Kasumi-1 (cell line): ENCODE data around the gene EYS.
A peak's percentile ranks its signal among the peaks of the same experiment; 100 is the strongest.

Experiments
- DNase-seq, 2 experiments: peaks; one replicate each; lab custom pipeline; 2025; lab: John Stamatoyannopoulos, UW

Gene EYS

DNA sequence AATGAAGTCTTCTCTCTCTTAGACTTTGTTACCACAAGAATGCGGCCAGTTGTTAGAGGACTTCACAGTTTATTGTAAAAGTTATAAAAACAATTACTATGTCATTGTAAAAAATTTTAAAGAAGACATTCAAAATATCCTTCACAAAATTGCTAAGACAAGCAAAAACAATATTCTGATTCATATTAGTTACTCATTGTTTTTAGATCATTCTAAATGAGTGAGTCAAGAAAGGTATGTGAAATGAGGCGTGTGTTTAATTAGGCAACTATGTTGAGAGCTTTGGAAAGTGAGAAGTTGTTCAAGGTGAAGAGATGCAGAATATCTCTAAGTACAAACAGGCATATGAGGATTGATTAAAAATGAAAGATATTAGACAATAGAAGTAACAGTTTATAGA, 875.3 kb downstream of the EYS start:
- DNase-seq = no peak

DNA sequence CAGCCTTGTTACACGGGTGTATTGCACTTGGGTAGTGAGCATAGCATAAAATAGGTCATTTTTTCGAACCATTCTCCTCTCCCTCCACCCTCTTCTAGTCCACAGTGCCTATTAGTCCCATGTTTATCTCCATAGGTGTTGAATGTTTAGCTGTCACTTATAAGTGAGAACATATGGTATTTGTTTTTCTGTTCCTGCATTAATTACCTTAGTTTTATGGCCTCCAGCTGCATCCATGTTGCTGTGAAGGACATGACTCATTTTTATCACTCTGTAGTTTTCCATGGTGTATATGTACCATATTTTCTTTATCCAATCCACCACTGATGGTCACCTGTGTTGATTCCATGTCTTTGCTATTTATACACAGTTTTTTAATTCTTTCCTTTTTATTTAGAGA, 889.5 kb downstream of the EYS start:
- no peak for DNase-seq

DNA sequence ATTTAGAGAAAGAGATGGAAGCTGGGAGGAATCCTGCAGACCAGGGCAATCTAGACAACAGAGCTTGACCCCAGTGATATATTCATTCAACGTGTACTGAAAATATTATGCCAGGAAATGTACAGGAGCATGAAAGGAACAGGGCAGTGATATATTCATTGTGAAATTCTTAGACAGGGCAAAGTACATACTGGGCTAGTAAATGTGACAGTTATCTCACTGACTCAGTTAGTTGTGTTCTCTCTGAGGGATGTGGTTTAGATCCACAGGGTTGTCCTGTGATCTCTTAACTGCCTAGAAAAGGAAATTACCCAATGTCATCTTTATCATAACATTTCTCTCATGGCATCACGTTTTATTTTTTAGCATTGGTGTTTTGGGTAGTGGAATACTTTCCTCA, 891.3 kb downstream of the EYS start:
- DNase-seq = peak; percentile 54 to 73

DNA sequence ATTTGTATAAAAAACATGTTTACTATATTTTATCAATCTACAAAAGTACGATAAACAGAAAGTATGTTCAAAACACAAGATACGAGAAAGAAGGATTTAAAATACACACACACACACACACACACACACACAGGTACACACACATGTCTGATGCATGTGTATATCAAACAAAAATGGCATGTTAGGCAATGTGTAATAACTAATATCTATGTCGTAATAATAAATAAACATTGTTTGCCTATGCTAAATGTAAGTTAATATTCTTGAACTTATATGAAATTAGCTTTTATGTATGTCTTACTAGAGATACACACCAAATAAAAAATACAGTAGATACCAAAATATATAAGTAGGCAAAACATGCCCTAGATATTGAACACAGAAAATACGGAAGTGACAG, 894.9 kb downstream of the EYS start:
- DNase-seq = no peak

DNA sequence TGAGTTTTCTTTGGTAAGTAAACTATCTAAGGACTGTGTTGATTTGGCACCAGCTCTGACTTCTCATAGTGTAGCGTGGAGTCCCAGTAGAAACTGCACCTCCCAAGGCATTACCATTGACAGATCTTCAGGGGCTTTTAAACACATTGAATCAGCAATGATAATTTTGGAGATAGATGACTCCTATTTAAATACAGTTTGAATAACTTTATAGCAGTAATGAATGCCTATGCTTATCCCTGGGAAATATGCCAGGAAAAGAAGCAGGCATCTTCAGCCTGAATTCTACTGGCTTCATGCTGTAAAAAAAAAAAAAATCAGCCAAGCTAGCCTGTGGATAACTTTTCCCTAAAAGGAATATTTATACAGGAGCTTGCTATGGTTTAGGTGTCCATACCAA, 895.9 kb downstream of the EYS start:
- no peak for DNase-seq

DNA sequence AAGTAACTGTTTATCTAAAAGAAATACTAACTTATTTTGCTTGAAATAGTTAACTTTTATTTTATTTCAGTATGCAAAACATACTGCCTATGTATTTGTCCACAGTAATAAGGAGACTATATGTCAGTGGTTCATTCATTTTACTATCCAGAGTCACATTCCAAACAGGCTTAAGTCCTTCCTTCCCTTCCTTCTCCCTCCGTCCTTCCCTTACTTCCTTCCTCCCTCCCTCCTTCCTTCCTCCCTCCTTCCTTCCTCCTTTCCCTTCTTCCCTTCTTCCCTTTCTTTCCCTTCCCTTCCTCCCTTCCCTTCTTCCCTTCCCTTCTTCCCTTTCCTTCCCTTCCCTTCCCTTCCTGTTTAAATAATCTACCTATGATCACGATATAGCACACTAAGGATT, 899.2 kb downstream of the EYS start:
- DNase-seq = no peak

DNA sequence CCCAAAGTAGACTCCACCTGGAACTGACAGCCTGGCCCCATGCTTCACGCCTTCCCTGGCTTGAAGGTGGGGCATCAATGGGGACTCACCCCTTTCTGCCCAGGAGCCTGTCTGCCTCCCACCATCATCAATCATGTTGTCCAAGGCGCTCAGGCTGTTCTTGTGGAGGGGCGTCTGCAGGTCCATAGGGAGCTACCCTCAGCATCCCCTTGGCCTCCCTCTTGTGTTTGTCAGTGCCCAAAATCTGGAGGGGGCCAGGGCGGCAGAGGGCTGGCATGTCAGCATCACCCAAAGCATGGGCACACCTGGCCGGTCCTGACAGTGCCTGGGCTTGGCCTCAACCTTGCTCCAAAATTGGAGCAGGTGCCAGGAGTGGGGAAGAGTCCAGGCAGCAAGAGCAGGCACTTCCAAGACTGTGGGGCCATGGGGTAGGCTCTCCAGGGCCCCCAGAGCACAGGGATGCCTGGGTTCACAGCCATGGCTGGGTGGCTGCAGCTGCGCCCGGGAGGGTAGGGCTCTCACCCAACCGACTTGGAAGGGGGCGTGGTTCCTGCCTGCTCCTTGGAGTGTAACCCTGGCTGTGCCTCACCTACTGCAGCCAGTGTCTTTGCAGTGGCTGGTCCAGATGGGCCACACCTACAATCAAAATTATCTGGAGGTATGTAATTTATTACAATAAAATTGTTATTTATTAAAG, 903.4 kb downstream of the EYS start:
- DNase-seq = no peak

DNA sequence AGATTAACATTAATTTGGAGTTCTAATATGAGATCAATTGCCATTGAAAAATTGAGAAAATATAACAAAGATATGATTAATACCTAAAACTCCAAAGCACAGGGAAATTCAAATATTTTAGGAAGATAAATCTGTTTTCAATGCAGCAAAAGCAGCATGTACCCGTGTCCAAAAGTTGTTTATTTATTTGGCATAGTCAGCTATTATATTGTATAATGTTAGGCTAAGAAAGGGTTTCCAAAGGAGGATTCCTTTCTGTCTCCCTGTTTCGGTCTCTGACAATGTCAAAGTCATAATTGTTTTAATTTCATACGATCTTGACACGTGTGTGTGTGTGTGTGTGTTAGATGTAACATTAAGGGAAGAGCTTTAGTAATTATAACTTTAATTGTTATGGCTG, 914.5 kb downstream of the EYS start:
- DNase-seq = no peak

DNA sequence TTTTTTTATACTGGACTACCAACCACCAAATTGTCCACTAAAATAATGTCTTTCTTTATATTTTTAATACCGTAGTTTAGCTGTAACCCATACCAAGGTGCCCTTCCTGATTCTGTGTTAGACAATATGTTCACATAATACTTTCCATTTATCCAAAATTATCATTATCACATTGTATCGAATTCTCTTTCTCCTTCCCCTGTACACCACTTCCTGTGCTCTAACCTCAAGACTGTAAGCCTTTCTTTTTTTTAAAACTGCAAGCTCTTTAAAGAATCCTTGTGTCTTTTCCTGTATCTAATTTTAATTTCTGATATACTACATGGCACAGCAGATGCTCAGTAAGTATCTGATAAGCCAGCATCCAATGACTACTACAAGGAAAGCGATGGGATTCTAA, 917.5 kb downstream of the EYS start:
- peak; percentile 30 to 53 for DNase-seq

DNA sequence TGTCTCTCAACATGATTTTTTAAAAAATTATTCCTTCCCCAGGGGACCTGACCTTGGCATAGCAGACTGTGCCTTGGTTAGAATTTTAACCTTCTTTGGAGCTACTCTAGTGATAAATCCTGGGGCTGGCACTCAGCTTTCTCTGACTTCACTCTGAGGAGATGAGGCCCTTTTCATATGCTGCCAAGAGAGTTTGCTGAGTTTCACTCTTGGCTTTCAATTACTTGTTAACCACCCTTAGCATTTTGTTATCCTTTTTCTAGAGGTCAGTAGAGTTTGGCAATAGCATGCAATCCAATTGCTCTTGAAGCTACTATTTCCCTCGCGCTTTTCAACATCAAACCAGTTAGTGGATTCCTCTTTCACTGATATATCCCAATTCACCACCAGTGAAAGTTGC, 920.3 kb downstream of the EYS start:
- DNase-seq = no peak

DNA sequence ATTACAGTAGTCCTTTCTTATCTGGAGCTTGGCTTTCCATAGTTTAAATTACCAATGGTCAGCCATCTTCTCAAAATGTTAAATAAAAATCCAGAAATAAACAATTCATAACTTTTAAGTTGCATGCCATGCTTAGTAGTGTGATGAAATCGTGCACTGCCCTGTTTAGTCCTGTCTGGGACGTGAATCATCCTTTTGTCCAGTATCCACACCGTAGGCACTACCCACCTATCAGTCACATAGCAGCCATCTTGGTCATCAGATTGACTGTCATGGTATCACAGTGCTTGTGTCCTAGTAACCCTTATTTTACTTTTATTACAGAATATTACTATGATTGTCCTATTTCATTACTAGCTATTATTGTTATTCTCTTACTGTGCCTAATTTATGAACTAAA, 924.1 kb downstream of the EYS start:
- DNase-seq = no peak

DNA sequence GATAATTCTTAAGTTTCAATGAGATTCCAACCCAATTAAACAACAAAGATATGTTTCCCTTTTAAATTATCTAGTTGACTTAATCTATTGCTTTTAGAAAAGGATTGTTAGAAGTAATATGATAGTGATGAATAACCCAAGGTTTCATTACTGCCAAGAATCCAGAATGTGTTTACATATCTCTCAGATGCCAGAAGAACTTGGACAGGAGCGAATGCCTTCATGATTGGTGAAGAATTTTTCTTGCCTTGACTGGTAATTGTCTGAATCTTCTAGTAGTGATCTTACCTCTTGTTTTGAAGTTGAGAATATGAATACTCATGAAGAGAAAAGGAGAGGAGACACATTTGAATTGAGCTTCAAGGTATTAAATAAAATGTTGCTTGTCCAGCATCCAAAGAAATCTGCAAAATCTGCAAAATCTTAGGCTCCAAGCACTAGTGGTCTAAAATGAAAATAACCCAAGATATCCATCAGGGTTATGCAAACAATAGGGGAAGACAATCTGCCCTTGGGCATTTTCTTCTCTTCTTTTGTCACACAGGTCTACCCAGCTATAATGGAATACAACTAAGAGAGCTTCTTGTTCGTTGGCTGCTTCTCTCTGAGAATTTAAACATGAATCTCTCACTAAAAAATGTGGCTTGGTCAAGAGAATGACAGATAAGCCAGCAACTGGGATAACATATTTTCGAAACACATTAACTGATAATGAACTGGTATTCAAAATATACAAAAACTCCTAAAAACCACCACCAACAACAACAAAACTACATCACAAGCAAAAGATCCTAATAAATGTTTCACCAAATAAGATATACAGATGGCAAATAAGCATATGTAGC, 928.9 kb downstream of the EYS start:
- no peak for DNase-seq

DNA sequence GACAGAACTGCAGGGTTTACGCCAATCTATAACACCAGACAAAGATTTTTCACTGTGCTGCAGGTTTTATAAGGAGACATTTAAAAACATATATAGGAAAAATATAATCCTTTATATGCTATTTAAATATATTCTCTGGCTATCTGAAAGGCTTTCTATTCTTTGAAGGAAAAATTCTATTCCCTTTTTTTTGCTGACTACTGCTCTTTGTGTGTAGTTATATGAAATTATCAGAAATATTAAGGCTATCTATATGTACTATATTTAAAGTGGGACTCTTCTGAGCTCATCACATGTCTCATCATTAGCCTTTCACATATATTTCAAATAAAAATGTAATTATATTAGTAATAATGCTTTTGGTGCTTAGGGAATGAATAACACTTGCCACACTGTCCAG, 930.7 kb downstream of the EYS start:
- DNase-seq = no peak

DNA sequence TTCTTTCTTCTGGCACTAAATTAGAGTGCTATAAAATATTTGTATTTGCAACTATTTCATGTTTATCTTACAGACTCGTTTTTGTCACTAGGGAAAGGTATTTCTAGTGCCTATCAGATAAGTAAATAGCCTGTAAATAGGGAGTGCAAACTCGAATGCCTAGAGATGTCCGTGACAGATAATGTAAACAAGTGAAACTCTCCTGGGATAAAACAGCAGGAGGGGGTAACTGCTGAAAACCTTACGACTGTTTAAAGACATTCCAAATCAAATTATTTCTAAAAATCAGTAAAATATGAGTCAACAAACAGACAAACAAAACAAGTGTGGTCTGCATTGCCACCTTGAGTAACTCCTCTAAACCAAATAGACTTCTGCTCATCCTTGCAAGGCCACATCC, 932.1 kb downstream of the EYS start:
- no peak for DNase-seq

DNA sequence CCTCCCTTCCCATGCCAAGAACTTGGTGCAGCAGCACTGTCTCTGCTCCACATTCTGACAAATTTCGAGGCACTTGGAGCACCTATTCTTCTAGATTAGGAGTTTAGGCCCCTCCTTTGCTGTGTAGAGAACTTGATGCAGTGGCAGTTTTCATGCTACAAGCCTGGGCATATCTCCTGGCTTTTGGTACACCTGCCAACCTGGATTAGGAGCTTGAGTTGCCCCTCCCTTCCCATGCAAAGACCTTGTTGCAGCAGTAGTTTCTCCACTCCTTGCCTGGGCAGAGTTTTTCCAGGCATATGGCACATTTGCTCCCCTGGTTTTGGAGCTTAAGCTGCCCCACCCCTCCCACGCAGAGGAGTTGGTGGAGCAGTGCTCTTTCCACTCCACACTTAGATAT, 956.1 kb downstream of the EYS start:
- DNase-seq = no peak

DNA sequence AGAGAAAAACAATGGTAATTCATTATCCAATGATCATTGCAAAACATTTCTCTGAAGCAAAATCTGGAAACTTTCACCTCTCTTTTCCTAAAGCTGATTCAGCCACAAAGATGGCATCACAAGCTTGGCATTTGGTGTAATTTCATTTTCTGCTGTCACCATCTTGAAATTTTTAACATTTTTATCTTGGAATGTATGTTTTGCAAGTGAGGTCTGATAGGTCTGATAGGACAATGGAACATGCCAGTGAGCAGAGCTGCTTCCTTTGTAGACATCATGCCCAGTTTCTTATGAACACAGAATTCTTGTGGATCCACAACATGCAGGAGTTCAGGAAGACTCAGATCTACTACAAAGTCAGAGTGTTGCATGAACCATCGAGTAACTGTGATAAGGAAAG, 969.6 kb downstream of the EYS start:
- no peak for DNase-seq

DNA sequence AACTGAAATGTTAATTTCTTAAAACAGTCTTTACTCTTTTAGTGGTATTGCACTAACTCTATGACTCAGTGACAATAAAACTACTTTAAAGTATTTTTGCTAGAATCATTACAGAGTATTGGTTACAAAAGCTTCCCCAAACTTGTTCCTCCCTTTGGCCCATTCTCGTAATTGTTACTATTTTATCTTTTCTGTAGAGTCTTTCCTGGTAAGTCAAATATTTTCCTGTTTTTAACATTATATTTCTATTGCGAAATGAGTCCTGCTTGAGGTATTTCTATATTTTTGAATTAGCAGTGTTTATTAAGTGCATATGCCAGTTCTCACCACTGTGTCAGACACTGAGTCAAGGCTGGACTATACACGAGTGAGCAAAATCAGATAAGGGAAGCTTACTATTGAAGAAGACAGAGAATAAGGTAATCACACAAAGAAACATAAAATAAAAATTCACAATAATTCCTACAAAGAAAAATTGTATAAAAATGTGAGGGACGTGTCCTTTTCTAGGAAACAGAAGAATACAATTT, 970.5 kb downstream of the EYS start:
- DNase-seq = no peak

DNA sequence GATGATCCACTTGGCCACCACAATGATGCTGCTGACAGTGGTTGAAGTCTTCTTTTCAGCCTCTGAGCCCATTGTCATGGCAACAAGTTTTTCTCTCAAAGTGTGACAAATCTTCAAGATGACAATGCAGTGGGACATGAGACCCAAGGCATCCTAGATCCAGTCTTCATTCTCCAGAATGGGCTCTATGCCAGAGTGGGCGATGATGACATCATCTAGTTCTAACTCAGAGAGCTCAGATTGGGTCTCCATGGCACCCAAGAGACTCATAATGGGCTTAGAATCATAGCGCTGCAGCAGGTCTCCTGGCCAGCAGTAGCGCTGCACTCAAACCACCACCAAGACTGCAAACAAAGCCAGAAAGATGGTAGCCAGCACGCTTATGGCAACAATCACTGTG, 973.6 kb downstream of the EYS start:
- DNase-seq = no peak

DNA sequence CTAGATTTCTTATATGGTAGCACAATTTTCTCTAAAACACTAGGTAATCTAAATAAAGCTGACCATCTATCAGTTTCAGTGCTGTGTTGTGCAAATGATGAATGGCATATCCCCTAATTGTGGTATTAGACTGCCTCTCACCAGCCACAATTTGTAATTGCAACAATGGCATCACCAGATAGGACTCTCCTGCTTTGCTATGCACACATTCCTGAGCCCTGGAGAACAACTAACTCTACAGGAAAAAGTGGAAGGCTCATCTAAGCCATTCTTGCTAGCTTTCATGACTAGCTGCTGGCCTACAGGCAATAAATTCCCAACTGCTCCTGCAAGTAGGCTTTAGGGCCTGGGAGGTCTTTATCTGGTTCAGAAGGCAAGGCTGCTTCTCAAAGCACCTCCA, 974.1 kb downstream of the EYS start:
- DNase-seq = no peak

DNA sequence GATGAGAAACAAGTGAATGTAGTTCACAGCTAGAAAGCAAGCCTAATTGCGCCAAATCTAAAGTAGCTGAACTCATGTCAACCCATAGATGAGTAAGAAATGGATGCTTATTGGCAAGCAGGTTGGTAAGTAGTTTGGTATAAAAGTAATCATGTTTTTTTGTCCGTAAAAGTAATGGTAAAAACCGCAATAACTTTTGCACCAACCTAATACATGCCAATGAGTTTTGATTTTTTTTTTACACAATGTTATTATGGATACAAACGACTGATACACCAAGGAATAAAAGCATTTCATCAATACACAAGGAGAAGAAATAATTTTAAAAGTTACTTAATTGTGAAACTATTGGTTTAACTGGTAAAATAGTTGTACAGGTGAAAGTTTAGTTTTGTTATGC, 977.5 kb downstream of the EYS start:
- no peak for DNase-seq

DNA sequence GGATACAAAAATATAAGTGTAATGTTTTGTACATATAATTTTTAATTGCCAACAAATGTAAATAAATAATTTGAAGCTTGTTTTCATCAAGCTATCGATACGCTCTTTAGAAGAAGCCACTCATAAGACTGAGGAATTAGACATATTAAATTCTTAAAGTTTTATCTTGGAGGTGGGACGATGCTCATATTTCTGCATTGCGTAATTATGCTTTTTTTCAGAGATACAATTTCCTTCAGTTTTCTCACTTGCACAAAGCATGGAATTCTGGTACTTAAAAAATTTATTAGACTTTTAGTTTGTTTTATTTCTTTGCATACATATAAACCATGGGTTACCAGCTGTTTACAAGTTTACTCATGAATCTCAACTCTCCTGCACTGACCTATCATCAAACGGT, 980.0 kb downstream of the EYS start:
- no peak for DNase-seq

DNA sequence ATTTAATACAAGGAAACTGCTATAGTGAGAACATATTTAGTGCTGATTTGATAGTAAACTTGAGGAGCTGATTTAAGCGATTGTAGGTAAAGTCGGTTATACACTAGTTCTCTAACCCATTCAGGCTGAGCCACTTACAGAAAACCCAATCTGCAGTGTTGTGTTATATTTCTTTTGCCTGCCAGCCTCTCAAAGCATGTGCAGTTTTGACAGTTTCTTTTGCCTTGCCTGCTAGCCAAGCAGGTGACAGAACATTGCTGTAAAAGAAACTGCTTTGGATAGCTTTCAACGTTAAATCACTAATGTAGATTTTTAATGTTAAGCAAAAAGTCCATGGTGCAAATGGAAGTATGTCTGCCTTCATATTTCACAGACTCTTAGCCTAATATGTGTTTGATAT, 982.9 kb downstream of the EYS start:
- DNase-seq = no peak

DNA sequence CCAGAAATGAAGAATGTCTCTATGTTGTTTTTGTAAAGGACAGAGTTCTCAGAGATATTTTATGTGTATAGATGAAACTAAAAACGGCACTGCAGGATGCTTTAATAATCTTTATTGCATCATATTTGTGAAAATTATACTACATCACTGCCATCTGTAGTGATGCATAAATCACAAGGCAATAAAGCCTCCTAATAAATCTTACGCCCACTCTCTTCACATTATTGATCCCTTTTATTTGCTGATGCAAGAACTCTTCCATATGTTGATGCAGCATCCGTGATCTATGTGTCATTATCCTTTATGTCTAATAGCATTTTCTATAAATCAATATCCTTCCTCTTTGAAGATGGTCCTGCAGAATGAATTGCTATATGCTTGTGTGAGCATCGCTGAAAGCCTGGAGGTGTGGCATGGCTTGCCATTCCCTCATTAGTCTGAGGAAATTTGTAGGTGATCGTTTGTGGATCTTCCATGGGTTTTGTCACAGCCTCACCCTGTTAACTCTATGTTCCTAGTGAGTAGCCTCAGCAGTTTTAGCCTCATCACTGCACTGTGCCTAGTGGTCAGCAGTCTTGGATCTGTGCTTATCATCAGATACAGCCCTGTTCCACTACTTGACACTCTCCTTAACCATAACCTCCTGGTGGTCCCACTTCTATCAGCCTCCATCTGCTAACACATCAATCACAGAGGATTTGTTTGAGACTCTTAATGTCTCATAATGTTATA, 983.5 kb downstream of the EYS start:
- no peak for DNase-seq
